Measurements from ENCODE around the gene IGF1R. TPM values are rescaled to one million over a fixed set of nuclear protein-coding genes. Genes with fewer than 3 reads are reported as not detected.

IGF1R gene
- total RNA-seq, 6 donors from 2014 or later = 31.0 to 142 (median 63.8) TPM

DNA sequence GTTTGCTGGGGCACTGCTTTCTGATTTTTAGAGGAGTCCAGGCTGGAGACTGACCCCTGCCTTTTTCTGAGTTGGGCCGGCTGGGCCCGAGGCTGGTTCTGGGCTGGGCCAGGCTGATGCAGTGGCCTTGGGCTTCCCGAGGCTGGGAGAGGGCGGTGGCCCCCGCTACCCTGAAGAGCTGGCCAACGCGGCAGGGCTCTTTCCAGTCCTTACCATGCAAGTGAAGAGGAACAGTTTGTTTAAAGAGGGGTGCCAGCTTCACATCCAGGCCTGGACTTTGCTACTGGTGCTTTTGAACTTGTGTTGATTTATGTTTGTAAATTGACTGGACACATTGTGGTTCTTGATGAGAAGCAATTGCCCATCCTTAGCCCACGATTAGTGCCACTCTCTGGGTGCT, 15.3 kb downstream of the IGF1R start:
- WGBS, 2 donors = 47 to 49% methylated on average over 3 to 8 of the region's 8 CpGs
- H3K27ac ChIP-seq = peak overlapping the region in 2 of 4 donors; percentile 8 to 18
- no peak overlapping the region for H3K4me3 ChIP-seq
- ATAC-seq (ENCODE audit: low FRiP score in 2 of 2) (no peak), DNase-seq (peak in 1 of 2 donors; percentile 52)
- H3K27me3 ChIP-seq = no peaks in the 10 kb centered on the region
- H3K9me3 ChIP-seq = no peaks in the 10 kb centered on the region
- TF ChIP-seq, protein P1, sequence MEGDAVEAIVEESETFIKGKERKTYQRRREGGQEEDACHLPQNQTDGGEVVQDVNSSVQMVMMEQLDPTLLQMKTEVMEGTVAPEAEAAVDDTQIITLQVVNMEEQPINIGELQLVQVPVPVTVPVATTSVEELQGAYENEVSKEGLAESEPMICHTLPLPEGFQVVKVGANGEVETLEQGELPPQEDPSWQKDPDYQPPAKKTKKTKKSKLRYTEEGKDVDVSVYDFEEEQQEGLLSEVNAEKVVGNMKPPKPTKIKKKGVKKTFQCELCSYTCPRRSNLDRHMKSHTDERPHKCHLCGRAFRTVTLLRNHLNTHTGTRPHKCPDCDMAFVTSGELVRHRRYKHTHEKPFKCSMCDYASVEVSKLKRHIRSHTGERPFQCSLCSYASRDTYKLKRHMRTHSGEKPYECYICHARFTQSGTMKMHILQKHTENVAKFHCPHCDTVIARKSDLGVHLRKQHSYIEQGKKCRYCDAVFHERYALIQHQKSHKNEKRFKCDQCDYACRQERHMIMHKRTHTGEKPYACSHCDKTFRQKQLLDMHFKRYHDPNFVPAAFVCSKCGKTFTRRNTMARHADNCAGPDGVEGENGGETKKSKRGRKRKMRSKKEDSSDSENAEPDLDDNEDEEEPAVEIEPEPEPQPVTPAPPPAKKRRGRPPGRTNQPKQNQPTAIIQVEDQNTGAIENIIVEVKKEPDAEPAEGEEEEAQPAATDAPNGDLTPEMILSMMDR (IDR thresholded peaks at IDR 0.05) = no peak
- TF ChIP-seq EP300 (IDR thresholded peaks at IDR 0.05) = no peak
- no peak for TF ChIP-seq POLR2A (IDR thresholded peaks at IDR 0.05)
- TF ChIP-seq POLR2AphosphoS5 (IDR thresholded peaks at IDR 0.05) = no peak
- H3K36me3 ChIP-seq = no peaks in the 10 kb centered on the region
- peaks cover 15 to 70% (median 56%) of the 10 kb centered on the region in 4 donors for H3K4me1 ChIP-seq

DNA sequence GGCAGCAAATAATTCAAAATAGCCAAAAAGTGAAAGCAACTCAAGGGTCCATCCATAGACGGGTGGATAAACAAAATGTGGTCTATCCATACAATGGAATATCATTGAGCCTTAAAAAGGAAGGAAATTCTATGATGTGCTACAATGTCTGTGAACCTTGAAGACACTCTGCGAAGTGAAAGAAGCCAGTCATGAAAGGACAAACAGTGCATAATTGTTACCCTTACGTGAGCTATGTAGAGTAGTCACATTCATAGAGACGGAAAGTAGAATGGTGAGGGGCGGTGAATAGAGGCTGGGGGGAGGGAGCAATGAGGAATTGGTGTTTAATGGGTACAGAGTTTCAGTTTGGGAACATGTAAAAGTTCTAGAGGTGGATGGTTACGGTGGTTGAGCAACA, 18.1 kb downstream of the IGF1R start:
- H3K4me1 ChIP-seq = peaks cover 26 to 78% (median 63%) of the 10 kb centered on the region in 4 donors
- no peak overlapping the region for H3K27ac ChIP-seq
- H3K27me3 ChIP-seq = no peaks in the 10 kb centered on the region
- ATAC-seq (ENCODE audit: low FRiP score in 2 of 2) (no peak), DNase-seq (no peak)
- WGBS, 2 donors = 88% methylated on average over 6 of the region's 6 CpGs
- no peak overlapping the region for H3K4me3 ChIP-seq
- TF ChIP-seq, protein P1 (IDR thresholded peaks at IDR 0.05) = no peak
- no peak for TF ChIP-seq POLR2A (IDR thresholded peaks at IDR 0.05)
- no peak for TF ChIP-seq POLR2AphosphoS5 (IDR thresholded peaks at IDR 0.05)
- TF ChIP-seq EP300 (IDR thresholded peaks at IDR 0.05) = no peak
- H3K9me3 ChIP-seq = no peaks in the 10 kb centered on the region
- H3K36me3 ChIP-seq = no peaks in the 10 kb centered on the region

DNA sequence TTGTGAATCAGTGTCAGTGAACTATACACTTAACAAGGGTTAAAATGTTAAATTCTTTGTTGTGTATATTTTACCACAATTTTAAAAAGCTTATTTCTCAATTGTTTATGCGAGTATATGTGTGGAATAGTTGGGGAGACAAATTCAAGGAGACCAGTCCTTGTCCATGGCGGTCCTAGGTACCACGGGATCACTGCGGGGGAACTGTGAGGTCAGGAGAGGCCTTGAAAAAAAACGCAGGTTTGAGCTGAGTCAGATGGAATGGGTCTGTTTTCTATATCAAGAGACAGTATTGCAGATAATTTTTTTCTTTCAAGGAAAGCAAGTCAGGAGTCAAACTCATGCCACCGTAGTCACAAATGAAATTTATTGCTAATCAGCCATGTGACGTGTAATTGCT, 18.5 kb downstream of the IGF1R start:
- TF ChIP-seq, protein P1 (IDR thresholded peaks at IDR 0.05) = no peak
- TF ChIP-seq EP300 (IDR thresholded peaks at IDR 0.05) (no peak), POLR2A (IDR thresholded peaks at IDR 0.05) (no peak), POLR2AphosphoS5 (IDR thresholded peaks at IDR 0.05) (no peak)
- no peak overlapping the region for H3K27ac ChIP-seq
- H3K9me3 ChIP-seq = no peaks in the 10 kb centered on the region
- 82 to 89% methylated on average over 7 of the region's 7 CpGs for WGBS, 2 donors
- no peak for DNase-seq
- H3K27me3 ChIP-seq = no peaks in the 10 kb centered on the region
- no peak overlapping the region for H3K4me3 ChIP-seq
- peaks cover 27 to 78% (median 67%) of the 10 kb centered on the region in 4 donors for H3K4me1 ChIP-seq
- no peaks in the 10 kb centered on the region for H3K36me3 ChIP-seq
- ATAC-seq (ENCODE audit: low FRiP score in 2 of 2) = no peak

DNA sequence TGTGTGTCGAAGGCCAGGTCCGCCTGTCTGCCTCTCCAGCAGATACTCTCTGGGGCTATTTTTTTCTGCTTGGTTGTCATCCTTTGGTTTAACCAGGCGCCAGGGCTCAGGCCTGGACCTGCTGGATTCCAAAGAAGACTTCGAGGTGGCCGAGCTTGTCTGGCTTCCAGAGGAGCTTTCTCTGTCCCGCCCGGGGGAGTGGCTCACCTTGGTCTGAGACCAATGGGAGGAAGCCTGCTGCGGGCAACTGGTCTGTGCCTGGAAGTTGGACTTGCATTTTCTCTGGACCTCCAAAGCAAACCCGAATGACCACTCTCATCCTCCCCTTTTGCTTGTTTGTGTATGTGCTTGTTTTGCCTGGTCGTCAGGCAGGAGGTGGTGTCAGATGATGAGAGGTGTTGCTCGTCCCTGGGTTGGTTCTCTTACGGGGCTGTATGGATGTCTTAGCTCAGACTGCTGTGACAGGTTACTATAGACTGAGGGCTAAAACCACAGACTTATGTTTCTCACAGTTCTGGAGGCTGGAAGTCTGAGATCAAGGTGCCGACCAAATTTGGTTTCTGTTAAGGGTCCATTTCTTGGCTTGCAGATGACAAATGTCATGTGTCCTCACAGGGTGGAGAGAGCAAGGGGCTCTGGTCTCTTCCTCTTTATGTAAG, 19.3 kb downstream of the IGF1R start:
- 86 to 88% methylated on average over 12 to 13 of the region's 13 CpGs for WGBS, 2 donors
- no peaks in the 10 kb centered on the region for H3K27me3 ChIP-seq
- H3K4me1 ChIP-seq = peaks cover 31 to 83% (median 71%) of the 10 kb centered on the region in 4 donors
- ATAC-seq (ENCODE audit: low FRiP score in 2 of 2) = no peak
- DNase-seq = no peak
- H3K9me3 ChIP-seq = no peaks in the 10 kb centered on the region
- no peak for TF ChIP-seq POLR2AphosphoS5 (IDR thresholded peaks at IDR 0.05)
- TF ChIP-seq, protein P1 (IDR thresholded peaks at IDR 0.05) = no peak
- no peak for TF ChIP-seq POLR2A (IDR thresholded peaks at IDR 0.05)
- no peak for TF ChIP-seq EP300 (IDR thresholded peaks at IDR 0.05)
- H3K27ac ChIP-seq = no peak overlapping the region
- no peaks in the 10 kb centered on the region for H3K36me3 ChIP-seq
- H3K4me3 ChIP-seq = no peak overlapping the region
